SK-N-SH treated with all-trans-retinoic acid at 6 μM for 48 hours (cell line): ENCODE results near the gene UNC5C.

ENCODE experiments used
- ATAC-seq: fragments of 200-7000 bp; cut with Tn5 transposase; 3 replicates; pipeline ENCODE4 v1.9.1; 2020; ENCODE audit warnings: mild to moderate bottlenecking, moderate library complexity
- ARNTL ChIP-seq: fragments of 450-650 bp; formaldehyde crosslinking; IDR thresholded peaks from 2 replicates; pipeline ENCODE4 v1.5.0; 2020; ENCODE audit warnings: low read depth, mild to moderate bottlenecking, moderate library complexity, borderline replicate concordance
- BACH2 ChIP-seq: fragments of 250-450 bp; sonication (Bioruptor Pico); IDR thresholded peaks from 2 replicates; pipeline ENCODE4 v1.9.0; 2021; ENCODE audit warnings: mild to moderate bottlenecking, borderline replicate concordance
- CREB5 ChIP-seq: fragments of 250-450 bp; sonication (Bioruptor Pico); IDR thresholded peaks from 2 replicates; pipeline ENCODE4 v1.5.1; 2020; ENCODE audit warnings: low read depth, mild to moderate bottlenecking, moderate library complexity
- CSDC2 ChIP-seq: fragments of 250-450 bp; sonication (Bioruptor Pico); IDR thresholded peaks from 2 replicates; pipeline ENCODE4 v1.5.0; 2020; ENCODE audit warnings: mild to moderate bottlenecking, moderate library complexity
- ESRRG ChIP-seq: fragments of 250-450 bp; sonication (Bioruptor Pico); IDR thresholded peaks from 2 replicates; pipeline ENCODE4 v1.6.1; 2021; ENCODE audit warnings: mild to moderate bottlenecking
- GLIS3 ChIP-seq: fragments of 250-450 bp; sonication (Bioruptor Pico); IDR thresholded peaks from 2 replicates; pipeline ENCODE4 v1.5.0; 2020; ENCODE audit warnings: mild to moderate bottlenecking, moderate library complexity
- OSR1 ChIP-seq: fragments of 250-450 bp; sonication (Bioruptor Pico); IDR thresholded peaks from 2 replicates; pipeline ENCODE4 v1.8.0; 2022; ENCODE audit warnings: moderate library complexity, mild to moderate bottlenecking, inconsistent platforms
- PPARA ChIP-seq: fragments of 250-450 bp; sonication (Bioruptor Pico); IDR thresholded peaks from 2 replicates; pipeline ENCODE4 v1.5.0; 2020; ENCODE audit warnings: mild to moderate bottlenecking, borderline replicate concordance
- RARB ChIP-seq: fragments of 250-450 bp; sonication (Bioruptor Pico); IDR thresholded peaks from 2 replicates; pipeline ENCODE4 v1.8.0; 2021; ENCODE audit warnings: mild to moderate bottlenecking, moderate library complexity
- SNAI2 ChIP-seq: fragments of 250-450 bp; sonication (Bioruptor Pico); IDR thresholded peaks from 2 replicates; pipeline ENCODE4 v1.5.0; 2020; ENCODE audit warnings: mild to moderate bottlenecking, moderate library complexity
- TCF4 ChIP-seq: fragments of 250-450 bp; sonication (Bioruptor Pico); IDR thresholded peaks from 2 replicates; pipeline ENCODE4 v1.8.0; 2021; ENCODE audit warnings: mild to moderate bottlenecking, moderate library complexity, borderline replicate concordance
- TOX ChIP-seq: fragments of 250-450 bp; sonication (Bioruptor Pico); IDR thresholded peaks from 2 replicates; pipeline ENCODE4 v1.8.0; 2021; ENCODE audit warnings: mild to moderate bottlenecking, moderate library complexity, borderline replicate concordance
- TSHZ2 ChIP-seq: fragments of 250-450 bp; sonication (Bioruptor Pico); IDR thresholded peaks from 2 replicates; pipeline ENCODE4 v1.5.0; 2020; ENCODE audit warnings: mild to moderate bottlenecking, moderate library complexity
- ZC3H10 ChIP-seq: fragments of 250-450 bp; sonication (Bioruptor Pico); IDR thresholded peaks from 2 replicates; pipeline ENCODE4 v1.5.1; 2021; ENCODE audit warnings: mild to moderate bottlenecking, moderate library complexity
- ZFP3 ChIP-seq: fragments of 250-450 bp; sonication (Bioruptor Pico); IDR thresholded peaks from 2 replicates; pipeline ENCODE4 v1.5.0; 2020; ENCODE audit warnings: mild to moderate bottlenecking, moderate library complexity
- ZFP30 ChIP-seq: fragments of 450-650 bp; formaldehyde crosslinking; IDR thresholded peaks from 2 replicates; pipeline ENCODE4 v1.5.0; 2022; ENCODE audit warnings: mild to moderate bottlenecking, moderate library complexity
- ZNF565 ChIP-seq: fragments of 450-650 bp; formaldehyde crosslinking; conservative IDR thresholded peaks from 2 replicates; pipeline ENCODE4 v1.5.0; 2020; ENCODE audit warnings: low read depth, mild to moderate bottlenecking, moderate library complexity
- ZNF70 ChIP-seq: fragments of 450-650 bp; formaldehyde crosslinking; IDR thresholded peaks from 2 replicates; pipeline ENCODE4 v1.5.0; 2020; ENCODE audit warnings: mild to moderate bottlenecking, moderate library complexity
- ZNF8 ChIP-seq: fragments of 450-650 bp; formaldehyde crosslinking; IDR thresholded peaks from 2 replicates; pipeline ENCODE4 v1.5.0; 2020; ENCODE audit warnings: mild to moderate bottlenecking, moderate library complexity
- TF ChIP-seq, protein P1 (sequence below): fragments of 250-450 bp; sonication (Bioruptor Pico); IDR thresholded peaks from 2 replicates; pipeline ENCODE4 v1.8.0; 2020; ENCODE audit warnings: mild to moderate bottlenecking, moderate library complexity, borderline replicate concordance
- TF ChIP-seq, protein P2 (sequence below): fragments of 250-450 bp; sonication (Bioruptor Pico); IDR thresholded peaks from 2 replicates; pipeline ENCODE4 v1.8.0; 2021; ENCODE audit warnings: low read depth, mild to moderate bottlenecking, moderate library complexity, borderline replicate concordance
- TF ChIP-seq, protein P3 (sequence below): fragments of 250-450 bp; sonication (Bioruptor Pico); IDR thresholded peaks from 2 replicates; pipeline ENCODE4 v1.5.1; 2021; ENCODE audit warnings: mild to moderate bottlenecking, moderate library complexity

The UNC5C gene

DNA sequence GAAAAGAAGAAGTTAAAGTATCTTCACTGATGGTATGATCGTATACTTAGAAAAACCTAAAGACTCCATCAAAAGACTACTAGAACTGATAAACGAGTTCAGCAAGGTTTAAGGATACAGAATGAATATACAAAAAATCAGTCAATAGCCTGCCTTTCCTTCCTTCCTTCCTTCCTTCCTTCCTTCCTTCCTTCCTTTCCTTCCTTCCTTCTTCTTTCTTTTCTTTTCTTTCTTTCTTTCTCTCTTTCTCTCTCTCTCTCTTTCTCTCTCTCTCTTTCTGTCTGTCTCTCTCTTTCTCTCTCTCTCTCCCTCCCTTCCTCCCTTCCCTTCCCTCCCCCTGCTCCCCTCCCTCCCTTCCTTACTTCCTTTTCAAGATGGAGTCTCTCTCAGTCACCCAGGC is 428.3 kb downstream of the UNC5C start:
- TF ChIP-seq TSHZ2 (CRISPR knock-in tag) (no peak), ZFP3 (CRISPR knock-in tag) (no peak), CSDC2 (CRISPR knock-in tag) (no peak), GLIS3 (CRISPR knock-in tag) (no peak), ZNF8 (CRISPR knock-in tag) (no peak), ZNF565 (CRISPR knock-in tag) (no peak), ZNF70 (no peak), ESRRG (no peak), SNAI2 (CRISPR knock-in tag) (no peak), CREB5 (CRISPR knock-in tag) (no peak), TCF4 (CRISPR knock-in tag) (no peak), ZC3H10 (no peak)
- TF ChIP-seq, protein P1, sequence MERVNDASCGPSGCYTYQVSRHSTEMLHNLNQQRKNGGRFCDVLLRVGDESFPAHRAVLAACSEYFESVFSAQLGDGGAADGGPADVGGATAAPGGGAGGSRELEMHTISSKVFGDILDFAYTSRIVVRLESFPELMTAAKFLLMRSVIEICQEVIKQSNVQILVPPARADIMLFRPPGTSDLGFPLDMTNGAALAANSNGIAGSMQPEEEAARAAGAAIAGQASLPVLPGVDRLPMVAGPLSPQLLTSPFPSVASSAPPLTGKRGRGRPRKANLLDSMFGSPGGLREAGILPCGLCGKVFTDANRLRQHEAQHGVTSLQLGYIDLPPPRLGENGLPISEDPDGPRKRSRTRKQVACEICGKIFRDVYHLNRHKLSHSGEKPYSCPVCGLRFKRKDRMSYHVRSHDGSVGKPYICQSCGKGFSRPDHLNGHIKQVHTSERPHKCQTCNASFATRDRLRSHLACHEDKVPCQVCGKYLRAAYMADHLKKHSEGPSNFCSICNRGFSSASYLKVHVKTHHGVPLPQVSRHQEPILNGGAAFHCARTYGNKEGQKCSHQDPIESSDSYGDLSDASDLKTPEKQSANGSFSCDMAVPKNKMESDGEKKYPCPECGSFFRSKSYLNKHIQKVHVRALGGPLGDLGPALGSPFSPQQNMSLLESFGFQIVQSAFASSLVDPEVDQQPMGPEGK = no peak
- no peak for ATAC-seq

DNA sequence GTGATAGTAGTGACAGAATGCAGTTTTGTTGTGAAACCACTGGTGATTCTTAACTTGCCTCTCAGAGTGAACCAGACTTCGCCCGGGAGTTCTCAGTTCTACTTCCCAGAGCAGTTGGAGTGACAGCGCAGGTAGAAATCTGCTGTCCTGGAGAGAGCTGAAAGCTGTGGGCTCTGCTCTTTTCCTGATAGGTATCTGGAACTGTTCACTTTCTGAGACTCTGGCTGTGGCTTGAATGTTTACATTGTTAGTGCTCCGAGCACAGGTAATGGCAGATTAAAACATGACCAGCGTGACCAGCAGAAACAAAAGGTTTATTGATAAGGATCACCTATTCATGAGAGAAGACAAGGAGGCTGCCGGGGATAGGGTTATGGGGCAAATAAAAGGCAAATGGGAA is 430.3 kb downstream of the UNC5C start:
- ATAC-seq = no peak
- TF ChIP-seq, protein P2, sequence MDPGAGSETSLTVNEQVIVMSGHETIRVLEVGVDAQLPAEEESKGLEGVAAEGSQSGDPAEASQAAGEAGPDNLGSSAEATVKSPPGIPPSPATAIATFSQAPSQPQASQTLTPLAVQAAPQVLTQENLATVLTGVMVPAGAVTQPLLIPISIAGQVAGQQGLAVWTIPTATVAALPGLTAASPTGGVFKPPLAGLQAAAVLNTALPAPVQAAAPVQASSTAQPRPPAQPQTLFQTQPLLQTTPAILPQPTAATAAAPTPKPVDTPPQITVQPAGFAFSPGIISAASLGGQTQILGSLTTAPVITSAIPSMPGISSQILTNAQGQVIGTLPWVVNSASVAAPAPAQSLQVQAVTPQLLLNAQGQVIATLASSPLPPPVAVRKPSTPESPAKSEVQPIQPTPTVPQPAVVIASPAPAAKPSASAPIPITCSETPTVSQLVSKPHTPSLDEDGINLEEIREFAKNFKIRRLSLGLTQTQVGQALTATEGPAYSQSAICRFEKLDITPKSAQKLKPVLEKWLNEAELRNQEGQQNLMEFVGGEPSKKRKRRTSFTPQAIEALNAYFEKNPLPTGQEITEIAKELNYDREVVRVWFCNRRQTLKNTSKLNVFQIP = no peak
- TF ChIP-seq ZFP3 (CRISPR knock-in tag) (no peak), ARNTL (CRISPR knock-in tag) (no peak), OSR1 (CRISPR knock-in tag) (no peak), ZNF70 (no peak), RARB (CRISPR knock-in tag) (no peak), ZFP30 (CRISPR knock-in tag) (no peak), CSDC2 (CRISPR knock-in tag) (no peak), TOX (CRISPR knock-in tag) (no peak), GLIS3 (CRISPR knock-in tag) (no peak)
- TF ChIP-seq, protein P3, sequence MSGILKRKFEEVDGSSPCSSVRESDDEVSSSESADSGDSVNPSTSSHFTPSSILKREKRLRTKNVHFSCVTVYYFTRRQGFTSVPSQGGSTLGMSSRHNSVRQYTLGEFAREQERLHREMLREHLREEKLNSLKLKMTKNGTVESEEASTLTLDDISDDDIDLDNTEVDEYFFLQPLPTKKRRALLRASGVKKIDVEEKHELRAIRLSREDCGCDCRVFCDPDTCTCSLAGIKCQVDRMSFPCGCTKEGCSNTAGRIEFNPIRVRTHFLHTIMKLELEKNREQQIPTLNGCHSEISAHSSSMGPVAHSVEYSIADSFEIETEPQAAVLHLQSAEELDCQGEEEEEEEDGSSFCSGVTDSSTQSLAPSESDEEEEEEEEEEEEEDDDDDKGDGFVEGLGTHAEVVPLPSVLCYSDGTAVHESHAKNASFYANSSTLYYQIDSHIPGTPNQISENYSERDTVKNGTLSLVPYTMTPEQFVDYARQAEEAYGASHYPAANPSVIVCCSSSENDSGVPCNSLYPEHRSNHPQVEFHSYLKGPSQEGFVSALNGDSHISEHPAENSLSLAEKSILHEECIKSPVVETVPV (CRISPR knock-in tag) = no peak

GRCh38 chr4:95114521-95114920 is 434.3 kb downstream of the UNC5C start:
- no peak for ATAC-seq

More at GRCh38 chr4:95114521-95114920, 434.3 kb downstream of the UNC5C start:
- TF ChIP-seq ZC3H10 (no peak), BACH2 (CRISPR knock-in tag) (no peak), ZNF8 (CRISPR knock-in tag) (no peak), GLIS3 (CRISPR knock-in tag) (no peak), ZFP30 (CRISPR knock-in tag) (no peak), PPARA (CRISPR knock-in tag) (no peak), ZNF70 (no peak), ZNF565 (CRISPR knock-in tag) (no peak), TCF4 (CRISPR knock-in tag) (no peak), ESRRG (no peak), RARB (CRISPR knock-in tag) (no peak), TOX (CRISPR knock-in tag) (no peak), CSDC2 (CRISPR knock-in tag) (no peak), SNAI2 (CRISPR knock-in tag) (no peak)
- TF ChIP-seq, protein P1 = no peak
- TF ChIP-seq, protein P3 (CRISPR knock-in tag) = no peak
- TF ChIP-seq, protein P2 = no peak
- TF ChIP-seq, all 23 proteins: peak for 0
